ENCODE measurements around the gene ATXN1. TPM values are rescaled to one million over a fixed set of nuclear protein-coding genes. Genes with fewer than 3 reads are reported as not detected.

The ATXN1 gene
- total RNA-seq, 1 donor from 2014 or later, result 6.1 TPM

DNA sequence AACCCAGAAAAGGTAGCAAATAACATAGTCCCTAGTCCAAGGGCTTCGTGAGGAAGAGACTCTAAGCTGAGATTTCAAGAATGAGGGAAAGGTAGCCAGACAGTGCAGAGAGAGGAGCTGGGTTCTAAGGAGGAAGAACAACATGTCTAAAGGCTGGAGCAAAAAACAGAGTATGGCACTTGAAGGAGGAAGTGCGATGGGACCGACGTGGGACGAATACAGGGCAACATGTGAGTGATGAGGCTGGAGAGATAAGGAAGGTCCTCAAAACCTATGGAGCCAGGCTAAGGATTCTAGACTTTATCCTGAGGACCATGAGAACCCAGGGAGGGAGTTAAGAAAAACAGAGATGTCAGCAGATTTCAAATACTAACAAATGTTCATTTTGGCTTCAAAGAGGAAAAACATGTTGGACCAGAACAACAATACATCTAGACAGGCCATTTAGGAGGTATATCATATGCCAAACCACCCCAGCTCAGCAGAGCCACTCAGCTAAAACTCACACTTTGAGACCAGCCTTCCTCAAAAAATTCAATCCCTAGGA lies 17.5 kb downstream of the ATXN1 start:
- TF ChIP-seq, protein P1, sequence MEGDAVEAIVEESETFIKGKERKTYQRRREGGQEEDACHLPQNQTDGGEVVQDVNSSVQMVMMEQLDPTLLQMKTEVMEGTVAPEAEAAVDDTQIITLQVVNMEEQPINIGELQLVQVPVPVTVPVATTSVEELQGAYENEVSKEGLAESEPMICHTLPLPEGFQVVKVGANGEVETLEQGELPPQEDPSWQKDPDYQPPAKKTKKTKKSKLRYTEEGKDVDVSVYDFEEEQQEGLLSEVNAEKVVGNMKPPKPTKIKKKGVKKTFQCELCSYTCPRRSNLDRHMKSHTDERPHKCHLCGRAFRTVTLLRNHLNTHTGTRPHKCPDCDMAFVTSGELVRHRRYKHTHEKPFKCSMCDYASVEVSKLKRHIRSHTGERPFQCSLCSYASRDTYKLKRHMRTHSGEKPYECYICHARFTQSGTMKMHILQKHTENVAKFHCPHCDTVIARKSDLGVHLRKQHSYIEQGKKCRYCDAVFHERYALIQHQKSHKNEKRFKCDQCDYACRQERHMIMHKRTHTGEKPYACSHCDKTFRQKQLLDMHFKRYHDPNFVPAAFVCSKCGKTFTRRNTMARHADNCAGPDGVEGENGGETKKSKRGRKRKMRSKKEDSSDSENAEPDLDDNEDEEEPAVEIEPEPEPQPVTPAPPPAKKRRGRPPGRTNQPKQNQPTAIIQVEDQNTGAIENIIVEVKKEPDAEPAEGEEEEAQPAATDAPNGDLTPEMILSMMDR (conservative IDR thresholded peaks at IDR 0.05; ENCODE audit: low read depth, low read length), result no peak
- no peak overlapping the region for H3K4me3 ChIP-seq (ENCODE audit: low read depth, low read length)
- no peak for DNase-seq (ENCODE audit: low read depth)

DNA sequence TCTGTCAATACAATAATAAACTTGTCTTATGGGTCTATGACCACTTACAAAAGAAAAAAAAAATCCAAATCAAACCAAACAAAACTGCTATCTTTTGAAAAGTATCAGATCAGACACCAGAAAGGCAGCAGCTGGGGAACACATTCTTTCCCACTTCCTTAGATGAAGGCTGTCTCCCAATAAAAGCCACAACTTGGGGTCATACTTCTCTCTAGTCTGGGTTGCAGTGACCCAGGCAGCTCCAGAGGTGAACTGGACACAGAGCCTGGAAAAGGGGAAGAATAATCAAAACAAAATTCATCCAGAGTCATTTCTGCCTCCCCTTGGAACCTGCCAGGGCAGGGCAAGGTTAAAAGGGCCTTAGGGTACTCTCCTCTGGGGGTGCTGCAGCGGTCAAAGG lies 19.1 kb downstream of the ATXN1 start:
- DNase-seq (ENCODE audit: low read depth), result no peak
- TF ChIP-seq, protein P1 (conservative IDR thresholded peaks at IDR 0.05; ENCODE audit: low read depth, low read length), result no peak

DNA sequence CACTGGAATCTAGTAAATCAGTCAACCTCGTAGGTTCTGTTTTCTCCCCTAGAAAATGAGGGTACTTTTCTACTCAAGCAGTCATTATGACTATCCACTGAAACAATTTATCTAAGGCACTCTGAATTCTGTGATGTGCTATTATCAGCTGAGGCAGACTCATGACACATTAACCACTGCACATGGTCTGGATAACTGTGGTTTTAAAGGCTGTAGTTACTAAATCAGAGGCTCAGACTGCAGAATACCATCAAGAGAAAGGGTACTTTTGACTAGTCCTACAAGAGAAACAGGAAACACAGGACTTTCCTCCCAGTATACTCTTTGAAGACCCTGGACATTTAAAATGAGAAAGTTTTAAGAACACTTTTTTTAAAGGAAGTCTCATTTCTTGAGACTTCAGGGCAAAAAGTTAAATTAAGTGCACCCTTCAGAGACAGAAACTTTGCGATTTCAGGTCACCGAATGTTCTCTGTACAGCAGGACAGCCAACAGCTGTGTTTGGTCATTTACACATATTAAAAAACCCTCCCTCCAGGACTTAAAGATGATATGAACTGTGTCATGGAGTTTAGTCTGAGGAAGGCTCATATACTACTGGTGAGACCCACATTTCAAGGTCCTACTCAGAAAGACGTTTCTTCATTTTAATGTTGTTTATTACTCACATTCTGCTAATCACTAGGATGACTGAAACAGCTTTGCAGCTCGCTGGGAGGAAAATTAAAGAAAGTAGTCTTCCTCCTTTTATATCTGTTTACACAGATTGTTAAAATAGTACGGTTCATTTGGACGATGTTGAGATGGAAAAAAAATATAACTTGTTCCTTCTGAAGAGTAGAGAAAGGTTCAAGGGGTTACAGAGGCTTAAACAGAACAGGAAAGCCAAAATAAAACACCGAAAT lies 19.9 kb downstream of the ATXN1 start:
- H3K4me3 ChIP-seq (ENCODE audit: low read depth, low read length), result no peak overlapping the region
- DNase-seq (ENCODE audit: low read depth), result peak; percentile 98
- TF ChIP-seq, protein P1 (conservative IDR thresholded peaks at IDR 0.05; ENCODE audit: low read depth, low read length), result no peak

More for the DNA sequence above, 19.1 kb downstream of the ATXN1 start:
- H3K4me3 ChIP-seq (ENCODE audit: low read depth, low read length), result no peak overlapping the region

- TF ChIP-seq, protein P1 (conservative IDR thresholded peaks at IDR 0.05; ENCODE audit: low read depth, low read length), result no peak
- DNase-seq (ENCODE audit: low read depth), result no peak
- H3K4me3 ChIP-seq (ENCODE audit: low read depth, low read length), result no peak overlapping the region
Measured at GRCh38 chr6:16740097-16740496, 21.2 kb downstream of the ATXN1 start.

DNA sequence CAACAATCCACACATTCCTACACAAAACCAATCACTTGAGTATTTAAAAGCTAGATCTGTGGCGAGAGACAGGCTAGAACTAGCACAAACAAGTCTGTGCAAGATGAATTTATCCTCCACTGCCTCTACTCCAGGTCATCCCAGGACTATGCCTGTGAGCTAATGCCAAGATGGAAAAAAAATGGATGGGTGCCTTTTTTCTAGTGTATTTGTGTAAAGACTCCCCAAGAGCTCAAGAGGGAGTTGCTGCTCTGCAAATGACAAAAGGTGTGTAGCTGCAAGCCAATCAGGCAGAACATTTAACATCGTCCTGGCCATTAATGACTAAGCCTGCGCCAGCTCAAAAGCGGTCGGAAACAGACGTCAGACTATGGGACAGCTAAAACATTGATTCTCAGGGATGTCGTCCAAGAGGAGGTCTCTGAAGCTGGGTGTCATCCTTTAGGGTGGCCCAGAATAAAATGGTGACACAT lies 21.9 kb downstream of the ATXN1 start:
- TF ChIP-seq, protein P1 (conservative IDR thresholded peaks at IDR 0.05; ENCODE audit: low read depth, low read length), result peak; percentile 56
- DNase-seq (ENCODE audit: low read depth), result peak; percentile 86
- H3K4me3 ChIP-seq (ENCODE audit: low read depth, low read length), result no peak overlapping the region

DNA sequence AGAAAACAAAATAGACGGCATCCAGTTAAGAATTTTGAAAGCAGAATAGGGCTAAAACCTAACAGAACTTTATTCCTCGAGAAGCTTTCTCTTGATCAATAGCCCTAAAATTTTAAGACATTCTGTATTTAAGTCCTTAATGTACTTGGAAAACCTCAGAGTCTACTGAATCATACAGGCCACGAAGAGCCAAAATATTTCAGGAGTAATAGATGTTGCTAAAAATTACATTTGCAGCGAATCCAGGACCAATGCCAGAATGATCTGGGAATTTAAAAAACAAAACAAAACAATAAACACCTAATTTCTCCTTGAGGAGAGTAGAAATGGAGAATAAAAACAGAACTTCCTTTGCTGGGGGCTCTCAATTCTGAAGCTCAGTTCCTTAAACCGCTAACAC lies 23.3 kb downstream of the ATXN1 start:
- DNase-seq (ENCODE audit: low read depth), result no peak

More for the DNA sequence above, 23.3 kb downstream of the ATXN1 start:
- no peak overlapping the region for H3K4me3 ChIP-seq (ENCODE audit: low read depth, low read length)
- TF ChIP-seq, protein P1 (conservative IDR thresholded peaks at IDR 0.05; ENCODE audit: low read depth, low read length), result no peak

Data from epithelial cell of proximal tubule (primary cell).